Mesenchymal stem cell (in vitro differentiated cells and primary cell): ENCODE measurements around the gene SLC6A1.

Source experiments
- DNase-seq: peaks from one replicate; pipeline ENCODE4 v3.0.0-alpha.2; 2013
- H2AFZ ChIP-seq: one replicate; pipeline ENCODE4 v1.6.1; 2013; ENCODE audit warnings: low read depth, mild to moderate bottlenecking, control low read depth, inconsistent platforms, low read length, moderate library complexity
- H2AK5ac ChIP-seq: 2 replicates; pipeline ENCODE4 v1.6.1; 2013; ENCODE audit warnings: low read length, moderate library complexity, mild to moderate bottlenecking, inconsistent platforms; ENCODE audit not compliant: severe bottlenecking
- H2BK120ac ChIP-seq: one replicate; pipeline ENCODE4 v1.6.1; 2013; ENCODE audit warnings: low read depth, mild to moderate bottlenecking, inconsistent platforms, low read length, moderate library complexity
- H2BK12ac ChIP-seq, 2 experiments: one replicate each; pipeline ENCODE4 v1.6.1; 2013; ENCODE audit warnings: inconsistent platforms in 2 of 2, low read length in 2 of 2, mild to moderate bottlenecking in 2 of 2, moderate library complexity in 2 of 2, control low read depth in 1 of 2
- H2BK15ac ChIP-seq: one replicate; pipeline ENCODE4 v1.6.1; 2013; ENCODE audit warnings: mild to moderate bottlenecking, low read depth, inconsistent platforms; ENCODE audit not compliant: poor library complexity, severe bottlenecking
- H2BK5ac ChIP-seq: 2 replicates; pipeline ENCODE4 v1.6.1; 2013; ENCODE audit warnings: low read depth, mild to moderate bottlenecking, low read length, control low read depth, inconsistent platforms; ENCODE audit not compliant: poor library complexity, severe bottlenecking
- H3K14ac ChIP-seq, 2 experiments: one replicate each; pipeline ENCODE4 v1.6.1; 2013; ENCODE audit warnings: inconsistent platforms in 2 of 2, low read length in 2 of 2, control low read depth in 1 of 2, mild to moderate bottlenecking in 1 of 2, moderate library complexity in 1 of 2
- H3K18ac ChIP-seq, 2 experiments: one replicate each; pipeline ENCODE4 v1.6.1; 2013; ENCODE audit warnings: inconsistent platforms in 2 of 2, low read length in 2 of 2, control low read depth in 1 of 2, low read depth in 1 of 2, mild to moderate bottlenecking in 1 of 2
- H3K23ac ChIP-seq, 2 experiments: one replicate each; pipeline ENCODE4 v1.6.1; 2013; ENCODE audit warnings: inconsistent platforms in 2 of 2, low read length in 2 of 2, mild to moderate bottlenecking in 2 of 2, moderate library complexity in 2 of 2, control low read depth in 1 of 2
- H3K27ac ChIP-seq: 2 replicates; pipeline ENCODE4 v1.5.1; 2013; ENCODE audit warnings: mild to moderate bottlenecking, moderate library complexity, low read length, control low read depth, inconsistent platforms; ENCODE audit not compliant: poor library complexity, severe bottlenecking
- H3K27me3 ChIP-seq, 2 experiments: 2 replicates each; pipeline versions ENCODE4 v1.6.1 to v1.7.0; 2013; ENCODE audit warnings: low read length in 2 of 2, mild to moderate bottlenecking in 2 of 2, moderate library complexity in 2 of 2, control low read depth in 1 of 2, inconsistent platforms in 1 of 2; ENCODE audit not compliant: control insufficient read depth in 1 of 2, insufficient read depth in 1 of 2
- H3K36me3 ChIP-seq, 2 experiments: 2 replicates each; pipeline versions ENCODE4 v1.6.1 to v1.7.0; 2013; ENCODE audit warnings: low read length in 2 of 2, control low read depth in 1 of 2, inconsistent platforms in 1 of 2, low read depth in 1 of 2, mild to moderate bottlenecking in 1 of 2; ENCODE audit not compliant: insufficient read depth in 2 of 2, control insufficient read depth in 1 of 2
- H3K4ac ChIP-seq, 2 experiments: one replicate each; pipeline ENCODE4 v1.6.1; 2013; ENCODE audit warnings: inconsistent platforms in 2 of 2, low read length in 2 of 2, mild to moderate bottlenecking in 2 of 2, moderate library complexity in 2 of 2, control low read depth in 1 of 2, low read depth in 1 of 2
- H3K4me1 ChIP-seq: 2 replicates; pipeline ENCODE4 v1.6.1; 2013; ENCODE audit warnings: low read depth, low read length, control low read depth; ENCODE audit not compliant: control insufficient read depth, insufficient read depth
- H3K4me2 ChIP-seq: 2 replicates; pipeline ENCODE4 v1.6.1; 2013; ENCODE audit warnings: low read length, mild to moderate bottlenecking, inconsistent platforms; ENCODE audit not compliant: poor library complexity, severe bottlenecking
- H3K4me3 ChIP-seq, 2 experiments: 2 replicates each; pipeline versions ENCODE4 v1.5.1 to v1.7.0; 2013; ENCODE audit warnings: low read length in 2 of 2, mild to moderate bottlenecking in 2 of 2, control low read depth in 1 of 2, low read depth in 1 of 2; ENCODE audit not compliant: insufficient read depth in 1 of 2
- H3K79me1 ChIP-seq: replicated peaks from 2 replicates; pipeline ENCODE4 v1.6.1; 2013; ENCODE audit warnings: mild to moderate bottlenecking, control low read depth, low read length, inconsistent platforms; ENCODE audit not compliant: poor library complexity, severe bottlenecking
- H3K9ac ChIP-seq: 2 replicates; pipeline ENCODE4 v1.7.0; 2013; ENCODE audit warnings: mild to moderate bottlenecking, low read length, moderate library complexity
- H3K9me3 ChIP-seq: 2 replicates; pipeline ENCODE4 v1.7.0; 2013; ENCODE audit warnings: mild to moderate bottlenecking, low read length; ENCODE audit not compliant: control insufficient read depth
- H4K8ac ChIP-seq: one replicate; pipeline ENCODE4 v1.6.1; 2013; ENCODE audit warnings: inconsistent platforms, mild to moderate bottlenecking, low read length, moderate library complexity
- H4K91ac ChIP-seq: one replicate; pipeline ENCODE4 v1.6.1; 2013; ENCODE audit warnings: mild to moderate bottlenecking, low read length, inconsistent platforms
- WGBS: methylation state at CpG from one replicate; pipeline ENCODE4 v1.1.7; 2013; ENCODE audit warnings: mixed read lengths; 5-methylcytosine and 5-hydroxymethylcytosine counted together

Gene SLC6A1

GRCh38 chr3:10994306-10994705 lies 1.8 kb downstream of the SLC6A1 start:
- DNase-seq = no peak
- Histone ChIP-seq H2AFZ (no peak overlapping the region), H3K27me3 (peaks cover 86 to 94% of the 10 kb centered on the region in 2 experiments), H3K23ac (no peak overlapping the region), H2BK120ac (no peak overlapping the region), H2BK5ac (no peak overlapping the region), H2BK15ac (no peak overlapping the region), H3K14ac (no peak overlapping the region), H3K9me3 (peaks cover 2% of the 10 kb centered on the region), H3K9ac (no peak overlapping the region), H3K4me2 (no peak overlapping the region), H2BK12ac (no peak overlapping the region), H3K79me1 (no peaks in the 10 kb centered on the region), H4K91ac (no peak overlapping the region), H3K36me3 (peaks cover 0 to 2% of the 10 kb centered on the region in 2 experiments), H3K18ac (no peak overlapping the region), H3K4me3 (no peak overlapping the region), H4K8ac (no peak overlapping the region), H2AK5ac (no peak overlapping the region), H3K4me1 (peaks cover 10% of the 10 kb centered on the region), H3K27ac (no peak overlapping the region), H3K4ac (no peak overlapping the region)
- WGBS = 65% methylated on average over 3 of the region's 3 CpGs

GRCh38 chr3:10995871-10996270 lies 3.3 kb downstream of the SLC6A1 start:
- H2BK15ac ChIP-seq = no peak overlapping the region
- no peak overlapping the region for H4K8ac ChIP-seq
- no peak overlapping the region for H2AFZ ChIP-seq
- H2AK5ac ChIP-seq = no peak overlapping the region
- no peak overlapping the region for H4K91ac ChIP-seq
- H3K23ac ChIP-seq = no peak overlapping the region
- H2BK120ac ChIP-seq = no peak overlapping the region
- H3K4me2 ChIP-seq = no peak overlapping the region
- peaks cover 2% of the 10 kb centered on the region for H3K9me3 ChIP-seq
- 85% methylated on average over 7 of the region's 8 CpGs for WGBS
- DNase-seq = no peak
- H3K14ac ChIP-seq = no peak overlapping the region
- H3K27ac ChIP-seq = no peak overlapping the region
- peaks cover 10% of the 10 kb centered on the region for H3K4me1 ChIP-seq
- no peak overlapping the region for H3K9ac ChIP-seq
- no peak overlapping the region for H3K4ac ChIP-seq
- H3K36me3 ChIP-seq = peaks cover 0 to 2% of the 10 kb centered on the region in 2 experiments
- H3K79me1 ChIP-seq = no peaks in the 10 kb centered on the region
- peaks cover 90 to 95% of the 10 kb centered on the region in 2 experiments for H3K27me3 ChIP-seq
- H3K4me3 ChIP-seq = no peak overlapping the region
- no peak overlapping the region for H2BK5ac ChIP-seq
- H2BK12ac ChIP-seq = no peak overlapping the region
- no peak overlapping the region for H3K18ac ChIP-seq

GRCh38 chr3:10996345-10997013 lies 3.9 kb downstream of the SLC6A1 start:
- Histone ChIP-seq H2BK15ac (no peak overlapping the region), H3K4me2 (no peak overlapping the region), H3K4me1 (peaks cover 10% of the 10 kb centered on the region), H3K27ac (no peak overlapping the region), H2AFZ (no peak overlapping the region), H3K14ac (no peak overlapping the region), H3K23ac (no peak overlapping the region), H3K36me3 (peaks cover 0 to 2% of the 10 kb centered on the region in 2 experiments), H3K79me1 (no peaks in the 10 kb centered on the region), H2AK5ac (no peak overlapping the region), H3K4ac (no peak overlapping the region), H3K4me3 (no peak overlapping the region), H3K9me3 (no peaks in the 10 kb centered on the region), H2BK5ac (no peak overlapping the region), H4K8ac (no peak overlapping the region), H4K91ac (no peak overlapping the region), H3K27me3 (peaks cover 90 to 95% of the 10 kb centered on the region in 2 experiments), H2BK12ac (no peak overlapping the region), H3K18ac (no peak overlapping the region), H2BK120ac (no peak overlapping the region), H3K9ac (no peak overlapping the region)
- 70% methylated on average over 5 of the region's 5 CpGs for WGBS
- no peak for DNase-seq

GRCh38 chr3:10997196-10997595 lies 4.6 kb downstream of the SLC6A1 start:
- no peak overlapping the region for H2AFZ ChIP-seq
- no peak overlapping the region for H3K4me2 ChIP-seq
- no peak overlapping the region for H2AK5ac ChIP-seq
- no peak for DNase-seq
- H3K4me3 ChIP-seq = no peak overlapping the region
- H3K4me1 ChIP-seq = peaks cover 5% of the 10 kb centered on the region
- H3K18ac ChIP-seq = no peak overlapping the region
- no peaks in the 10 kb centered on the region for H3K79me1 ChIP-seq
- 73% methylated on average over 5 of the region's 5 CpGs for WGBS
- no peak overlapping the region for H2BK15ac ChIP-seq
- H3K14ac ChIP-seq = no peak overlapping the region
- H3K4ac ChIP-seq = no peak overlapping the region
- H2BK5ac ChIP-seq = no peak overlapping the region
- H4K8ac ChIP-seq = no peak overlapping the region
- no peak overlapping the region for H2BK120ac ChIP-seq
- H3K9ac ChIP-seq = no peak overlapping the region
- H3K9me3 ChIP-seq = no peaks in the 10 kb centered on the region
- H3K23ac ChIP-seq = no peak overlapping the region
- H4K91ac ChIP-seq = no peak overlapping the region
- H3K27ac ChIP-seq = no peak overlapping the region
- H3K36me3 ChIP-seq = peaks cover 0 to 2% of the 10 kb centered on the region in 2 experiments
- peaks cover 88 to 95% of the 10 kb centered on the region in 2 experiments for H3K27me3 ChIP-seq
- H2BK12ac ChIP-seq = no peak overlapping the region
